ENCODE data around the gene CCDC190. TPM values are rescaled to one million over a fixed set of nuclear protein-coding genes. Genes with fewer than 3 reads are reported as not detected.
A peak's percentile ranks its signal among the peaks of the same experiment; 100 is the strongest.

The CCDC190 gene
- total and polyA plus RNA-seq, 2 of the 8 experiments (the other 6 are each of a cell fraction or from before 2014, with no cell fraction given) = not detected

- peak overlapping the region; percentile 92; the same call in 1 of the 2 replicates for H2BK15ac ChIP-seq (ENCODE audit: low read length)
- H2BK120ac ChIP-seq (replicated peaks; ENCODE audit: low read depth, low read length) = no peak overlapping the region
- peaks cover 7% of the 10 kb centered on the region for H3K23me2 ChIP-seq (ENCODE audit: low read depth, low read length)
- no peaks in the 10 kb centered on the region for H3K36me3 ChIP-seq (ENCODE audit: control insufficient read depth in 2 of 4, insufficient read depth in 4 of 4, low read length in 3 of 4)
- DNase-seq (ENCODE audit: low read depth in 1 of 2, low spot score in 2 of 2) (peak; percentile 44 to 78), FAIRE-seq (no peak)
- CTCF ChIA-PET (ENCODE audit: partially characterized antibody) = interaction anchor here (0.5 to 1.8 kb wide), 8 partner anchors 11 to 939 kb away, joined by 3 to 6 read pairs (median 3); partner anchors contain the start of gene DDR2
- H2BK5ac ChIP-seq (ENCODE audit: low read depth, low read length) = no peak overlapping the region
- H3K27me3 ChIP-seq (replicated peaks in 1 of 4; ENCODE audit: control insufficient read depth in 3 of 4, extremely low read depth in 1 of 4, insufficient read depth in 3 of 4, low read length in 3 of 4) = no peaks in the 10 kb centered on the region
- H3K9me3 ChIP-seq (ENCODE audit: insufficient read depth in 2 of 2, low read depth in 1 of 2, low read length in 1 of 2) = no peaks in the 10 kb centered on the region
- H3K27ac ChIP-seq (ENCODE audit: low read depth, low read length) = no peak overlapping the region
- peak overlapping the region; percentile 98 for H2AFZ ChIP-seq (ENCODE audit: low read length)
- H3K79me1 ChIP-seq (ENCODE audit: low read depth, low read length) = no peaks in the 10 kb centered on the region
- H4K91ac ChIP-seq (replicated peaks; ENCODE audit: insufficient read length, low read length) = peak overlapping the region; percentile 89
- no peaks in the 10 kb centered on the region for H3K79me2 ChIP-seq (ENCODE audit: control insufficient read depth in 1 of 2, insufficient read depth in 2 of 2, low read length in 2 of 2)
- POLR2A ChIA-PET (ENCODE audit: partially characterized antibody) = no interaction called here
- H4K8ac ChIP-seq (ENCODE audit: extremely low read depth, insufficient read depth, low read length) = peak overlapping the region; percentile 83; the same call in 1 of the 2 replicates
- H3K9ac ChIP-seq (replicated peaks in 1 of 4; ENCODE audit: extremely low read depth in 1 of 4, low read depth in 3 of 4, low read length in 3 of 4) = peak overlapping the region in 3 of 4 experiments; percentile 45 to 54 (median 48); a peak in 5 of 7 replicates
- H3K56ac ChIP-seq (replicated peaks; ENCODE audit: insufficient read length, low read depth, low read length) = peak overlapping the region; percentile 44
- H4K5ac ChIP-seq (ENCODE audit: insufficient read length, low read depth, low read length) = peak overlapping the region; percentile 76
- no peak overlapping the region for H3K23ac ChIP-seq (ENCODE audit: insufficient read length)
- H3K4ac ChIP-seq (replicated peaks; ENCODE audit: insufficient read length, low read depth, low read length) = no peak overlapping the region
- peak overlapping the region; percentile 86 for H3K18ac ChIP-seq (ENCODE audit: extremely low read depth, low read length)
- 1% methylated on average over 44 of the region's 44 CpGs; no CpG with 5 or more reads in 1 of the 2 experiments for WGBS, 2 experiments (ENCODE audit: extremely low coverage in 1 of 2, insufficient coverage in 1 of 2, insufficient read length in 1 of 2, insufficient replicate concordance in 2 of 2, low coverage in 1 of 2, low lambda C conversion rate in 2 of 2, missing lambda C conversion rate in 1 of 2)
- peak overlapping the region; percentile 64 to 75 for H3K4me2 ChIP-seq (ENCODE audit: insufficient read depth in 1 of 2, low read depth in 2 of 2, low read length in 2 of 2)
- no peak overlapping the region for H3K14ac ChIP-seq (ENCODE audit: insufficient read length)
- 0 out of 2 replicates have a peak overlapping the region, but pooled peaks have one; percentile 31 for H2BK12ac ChIP-seq (ENCODE audit: low read depth, low read length)
- no peaks in the 10 kb centered on the region for H4K20me1 ChIP-seq (replicated peaks in 1 of 2; ENCODE audit: control insufficient read depth in 1 of 2, insufficient read depth in 2 of 2, low read length in 2 of 2)
- H3K4me3 ChIP-seq (ENCODE audit: extremely low read depth in 1 of 4, insufficient read depth in 2 of 4, low read depth in 3 of 4, low read length in 4 of 4) = peak overlapping the region; percentile 56 to 75 (median 73)
- 0 out of 2 replicates have a peak overlapping the region, but pooled peaks have one; percentile 80 for H2BK20ac ChIP-seq (ENCODE audit: low read length)
- peaks cover 0 to 5% (median 1%) of the 10 kb centered on the region in 4 experiments; a peak in 4 of 7 replicates for H3K4me1 ChIP-seq (replicated peaks in 1 of 4; ENCODE audit: control insufficient read depth in 3 of 4, insufficient read depth in 4 of 4, low read length in 3 of 4)
- H2AK5ac ChIP-seq (ENCODE audit: low read depth, low read length) = no peak overlapping the region
- TF ChIP-seq HDAC2 (IDR thresholded peaks at IDR 0.05; ENCODE audit: borderline replicate concordance in 1 of 2, low read depth in 2 of 2, low read length in 2 of 2) (peak in 1 of 2 experiments; percentile 59; a peak in 2 of 4 replicates), JUND (IDR thresholded peaks at IDR 0.05; ENCODE audit: low read length) (no peak), BACH1 (IDR thresholded peaks at IDR 0.05; ENCODE audit: low read length) (no peak), SP2 (IDR thresholded peaks at IDR 0.05; ENCODE audit: low read length) (no peak), CBX5 (IDR thresholded peaks at IDR 0.05; ENCODE audit: low read depth, low read length) (no peak), SIRT6 (IDR thresholded peaks at IDR 0.05; ENCODE audit: low read length) (no peak), RNF2 (IDR thresholded peaks at IDR 0.05; ENCODE audit: borderline replicate concordance, low read depth, low read length, missing control alignments, poor library complexity, severe bottlenecking) (no peak), SIN3A (conservative IDR thresholded peaks at IDR 0.05 in 1 of 2, IDR thresholded peaks at IDR 0.05 in 1 of 2; ENCODE audit: low read depth in 1 of 2, low read length in 2 of 2) (no peak), SUZ12 (IDR thresholded peaks at IDR 0.05; ENCODE audit: low read length) (0 out of 2 replicates have a peak, but pooled peaks have one; percentile 33), GABPA (IDR thresholded peaks at IDR 0.05; ENCODE audit: borderline replicate concordance, insufficient read depth, low read length) (no peak), POLR2AphosphoS5 (IDR thresholded peaks at IDR 0.05; ENCODE audit: low read depth, low read length) (peak; percentile 60)
Measured at GRCh38 chr1:162822391-162823200, 38.4 kb downstream of the CCDC190 start.
